Karpas-422 (cell line): Measurements from ENCODE around the gene HSF4. TPM values are rescaled to one million over a fixed set of nuclear protein-coding genes. Genes with fewer than 3 reads are reported as not detected.

ENCODE experiments used
- DNase-seq: peaks from one replicate; pipeline ENCODE4 v3.0.0-alpha.2; 2015
- H2AFZ ChIP-seq: fragments of 200-600 bp; sonication (generic); 2 replicates; pipeline ENCODE4 v1.6.1; 2014; ENCODE audit warnings: antibody characterized with exemption, low read length, mixed read lengths
- H3K27ac ChIP-seq: fragments of 200-600 bp; sonication (generic); 2 replicates; pipeline ENCODE4 v1.5.1; 2014; ENCODE audit warnings: mild to moderate bottlenecking, low read length, moderate library complexity
- H3K27me3 ChIP-seq: fragments of 200-600 bp; sonication (generic); 2 replicates; pipeline ENCODE4 v1.6.1; 2014; ENCODE audit warnings: low read length, mixed read lengths
- H3K36me3 ChIP-seq: fragments of 200-600 bp; sonication (generic); 2 replicates; pipeline ENCODE4 v1.6.1; 2014; ENCODE audit warnings: low read length, mixed read lengths; ENCODE audit not compliant: insufficient read depth
- H3K4me1 ChIP-seq: fragments of 200-600 bp; sonication (generic); 2 replicates; pipeline ENCODE4 v1.6.1; 2014; ENCODE audit warnings: mild to moderate bottlenecking, low read length, mixed read lengths
- H3K4me2 ChIP-seq: fragments of 200-600 bp; sonication (generic); 2 replicates; pipeline ENCODE4 v1.6.1; 2014; ENCODE audit warnings: low read length, low read depth, mild to moderate bottlenecking; ENCODE audit not compliant: poor library complexity, severe bottlenecking
- H3K4me3 ChIP-seq: fragments of 200-600 bp; sonication (generic); 2 replicates; pipeline ENCODE4 v1.5.1; 2014; ENCODE audit warnings: mild to moderate bottlenecking, antibody characterized with exemption, low read length, mixed read lengths
- H3K79me2 ChIP-seq: fragments of 200-600 bp; sonication (generic); 2 replicates; pipeline ENCODE4 v1.6.1; 2014; ENCODE audit warnings: mild to moderate bottlenecking, low read length, mixed read lengths
- H3K9ac ChIP-seq: fragments of 200-600 bp; sonication (generic); 2 replicates; pipeline ENCODE4 v1.6.0; 2014; ENCODE audit warnings: low read length
- H3K9me2 ChIP-seq: fragments of 200-600 bp; sonication (generic), shearing (Covaris generic); replicated peaks from 2 replicates; pipeline ENCODE4 v1.6.0; 2014; ENCODE audit warnings: mild to moderate bottlenecking, low read length, moderate library complexity; ENCODE audit not compliant: insufficient read depth
- H3K9me3 ChIP-seq: fragments of 300-700, 200-600 bp; sonication (generic); 2 replicates; pipeline ENCODE4 v1.6.1; 2014; ENCODE audit warnings: low read length, mixed read lengths
- H4K20me1 ChIP-seq: fragments of 200-600 bp; sonication (generic); 2 replicates; pipeline ENCODE4 v1.6.1; 2014; ENCODE audit warnings: mild to moderate bottlenecking, antibody characterized with exemption, low read length, low read depth; ENCODE audit not compliant: insufficient read depth
- total RNA-seq: library from RNA; depleted of rRNA; stranded (reverse); fragments of >200 nt; shearing (Covaris generic); gene quantifications from 2 replicates; pipeline ENCODE4 v1.2.3, GENCODE V29; 2014; ENCODE audit warnings: low replicate concordance

HSF4 gene
- total RNA-seq, 1 experiment from 2014 or later: 12.4 TPM

DNA sequence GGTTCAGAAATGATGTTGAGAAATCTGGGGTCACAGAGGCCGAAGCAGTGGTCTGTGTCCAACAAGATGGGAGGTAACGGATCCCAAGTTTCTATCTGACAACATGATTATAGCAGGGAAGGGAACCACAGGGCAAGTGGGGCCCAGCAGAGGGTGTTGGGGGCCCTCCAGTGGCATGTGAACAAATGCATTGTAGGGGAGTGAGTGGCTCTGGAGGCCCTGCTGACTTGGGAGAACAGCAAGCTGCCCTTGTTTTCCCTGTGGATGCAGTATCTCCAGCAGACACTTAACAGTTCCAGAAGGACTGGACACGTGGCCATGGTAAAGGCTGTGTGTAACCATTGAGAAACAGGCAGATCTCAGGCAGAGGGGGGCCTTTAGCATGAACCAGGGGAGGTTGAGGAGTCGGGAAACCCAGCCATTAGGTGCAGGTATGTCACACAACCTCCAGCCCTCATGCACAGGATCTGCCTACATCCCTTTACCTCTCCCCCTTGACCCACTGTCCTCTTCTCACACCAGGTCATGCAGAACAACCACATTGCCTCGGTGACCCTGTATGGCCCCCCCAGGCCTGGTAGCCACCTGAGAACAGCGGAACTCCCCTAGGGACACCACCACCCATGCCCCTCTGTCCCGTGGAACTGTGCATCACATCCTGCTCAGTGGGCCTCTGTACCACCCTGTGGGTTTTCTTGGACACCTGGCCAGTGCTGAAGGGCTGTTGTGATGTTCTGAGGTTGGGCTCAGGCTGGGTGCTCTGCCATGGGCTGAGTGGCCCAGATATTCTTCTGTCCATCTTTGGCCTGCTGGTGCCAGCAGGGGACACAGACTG lies 17.8 kb upstream of the HSF4 start:
- H3K9ac ChIP-seq: no peak overlapping the region
- H3K4me2 ChIP-seq: no peak overlapping the region
- no peak overlapping the region for H2AFZ ChIP-seq
- H3K4me1 ChIP-seq: no peaks in the 10 kb centered on the region
- no peaks in the 10 kb centered on the region; the same call in none of the 2 replicates for H3K36me3 ChIP-seq
- no peak overlapping the region for H3K27ac ChIP-seq
- H4K20me1 ChIP-seq: no peaks in the 10 kb centered on the region
- no peak for DNase-seq
- no peaks in the 10 kb centered on the region for H3K27me3 ChIP-seq
- H3K9me2 ChIP-seq: no peaks in the 10 kb centered on the region
- H3K9me3 ChIP-seq: no peaks in the 10 kb centered on the region
- H3K79me2 ChIP-seq: no peaks in the 10 kb centered on the region
- no peak overlapping the region for H3K4me3 ChIP-seq

DNA sequence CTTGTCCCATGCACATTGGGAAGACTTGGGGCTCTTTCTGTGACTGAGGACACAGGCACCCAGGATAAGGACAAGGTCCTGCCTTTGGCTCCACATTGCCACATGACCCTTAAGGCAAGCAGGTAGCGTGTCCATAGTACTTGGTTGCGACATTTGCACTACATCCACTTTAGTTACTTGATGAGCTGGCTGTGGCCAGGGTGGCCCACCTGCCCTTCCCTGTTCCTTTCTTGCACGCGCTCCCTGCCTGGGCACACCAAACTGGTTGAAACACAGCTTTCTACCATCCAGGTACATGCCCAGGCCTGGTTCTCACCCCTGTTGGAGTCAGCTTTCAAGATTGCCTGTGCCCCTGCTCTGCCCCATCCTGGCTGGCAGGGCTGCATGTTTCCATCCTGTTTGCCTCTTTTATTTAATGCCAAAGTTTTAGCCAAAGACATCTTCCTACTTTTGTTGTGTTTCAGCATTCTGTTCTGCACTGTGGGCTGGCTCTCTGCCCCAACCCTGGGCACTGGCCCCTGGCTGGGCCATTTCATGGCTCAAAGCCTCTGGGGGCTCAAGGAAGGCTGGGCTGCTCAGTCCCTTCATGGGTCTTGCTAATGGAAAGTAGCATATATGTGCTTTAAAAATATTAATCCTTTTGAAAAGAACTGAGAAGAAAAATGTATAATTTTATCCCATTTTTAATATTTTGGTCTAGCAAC lies 17.0 kb upstream of the HSF4 start:
- Histone ChIP-seq H3K9me2 (no peaks in the 10 kb centered on the region), H3K36me3 (no peaks in the 10 kb centered on the region; the same call in 1 of the 2 replicates), H3K4me1 (no peaks in the 10 kb centered on the region), H3K4me3 (no peak overlapping the region), H4K20me1 (no peaks in the 10 kb centered on the region), H3K9me3 (no peaks in the 10 kb centered on the region), H3K4me2 (no peak overlapping the region), H3K79me2 (no peaks in the 10 kb centered on the region), H3K27me3 (no peaks in the 10 kb centered on the region), H3K27ac (no peak overlapping the region), H2AFZ (no peak overlapping the region), H3K9ac (no peak overlapping the region)
- DNase-seq: no peak

DNA sequence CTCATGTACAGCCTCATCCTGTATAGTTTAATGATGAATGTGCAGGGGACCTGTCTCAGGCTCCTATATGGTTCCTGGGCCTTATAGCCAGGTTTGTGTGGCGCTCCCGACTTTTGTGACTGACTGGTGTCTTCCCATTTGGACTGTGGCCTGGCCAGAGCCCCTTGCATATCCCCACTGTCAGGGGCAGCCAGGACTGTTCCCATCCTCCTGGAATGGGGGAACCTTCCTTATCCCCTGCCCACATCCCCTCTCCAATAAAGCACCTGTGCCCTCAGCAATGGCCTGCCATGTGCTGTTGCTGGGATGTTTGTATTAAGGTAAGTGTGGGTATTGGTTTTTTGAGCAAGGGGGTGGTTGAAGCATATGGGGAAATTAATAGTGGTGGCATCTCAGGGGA lies 16.3 kb upstream of the HSF4 start:
- no peaks in the 10 kb centered on the region for H3K27me3 ChIP-seq
- H3K4me2 ChIP-seq: no peak overlapping the region
- H3K4me3 ChIP-seq: no peak overlapping the region
- H3K9me2 ChIP-seq: no peaks in the 10 kb centered on the region
- H4K20me1 ChIP-seq: no peaks in the 10 kb centered on the region
- no peaks in the 10 kb centered on the region for H3K79me2 ChIP-seq
- DNase-seq: no peak
- no peak overlapping the region for H2AFZ ChIP-seq
- no peak overlapping the region for H3K9ac ChIP-seq
- no peaks in the 10 kb centered on the region; the same call in 1 of the 2 replicates for H3K36me3 ChIP-seq
- no peaks in the 10 kb centered on the region for H3K9me3 ChIP-seq
- H3K27ac ChIP-seq: no peak overlapping the region
- no peaks in the 10 kb centered on the region for H3K4me1 ChIP-seq

DNA sequence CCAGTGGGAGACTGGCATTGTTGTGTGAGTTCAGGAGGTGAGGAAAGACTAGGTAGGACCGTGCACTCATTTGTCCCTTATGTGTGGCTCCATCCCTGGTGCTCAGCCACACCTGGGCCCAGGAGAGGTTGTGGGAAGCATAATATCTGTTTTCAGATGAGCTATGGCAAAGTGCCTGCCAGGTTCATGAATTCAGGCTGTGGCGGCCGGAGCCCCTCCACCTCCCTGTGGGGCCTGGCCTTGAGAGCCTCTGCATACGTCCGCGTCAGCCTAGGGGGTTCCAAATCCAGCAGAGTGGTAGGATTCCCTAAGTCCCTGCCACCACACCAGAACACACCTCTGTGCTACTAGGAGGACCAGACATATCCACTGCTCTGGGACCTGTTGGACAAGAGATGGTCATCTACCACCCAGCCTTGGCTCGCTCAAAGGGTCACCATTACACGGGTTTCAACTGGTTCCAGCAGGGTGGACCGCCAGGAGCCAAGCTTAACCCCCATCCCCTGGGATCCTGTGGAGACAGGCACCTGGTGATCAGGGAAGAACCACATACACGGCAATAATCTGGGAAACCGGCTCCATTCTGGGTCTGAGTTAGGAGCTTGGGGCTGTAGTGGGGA lies 15.8 kb upstream of the HSF4 start:
- H2AFZ ChIP-seq: no peak overlapping the region

DNA sequence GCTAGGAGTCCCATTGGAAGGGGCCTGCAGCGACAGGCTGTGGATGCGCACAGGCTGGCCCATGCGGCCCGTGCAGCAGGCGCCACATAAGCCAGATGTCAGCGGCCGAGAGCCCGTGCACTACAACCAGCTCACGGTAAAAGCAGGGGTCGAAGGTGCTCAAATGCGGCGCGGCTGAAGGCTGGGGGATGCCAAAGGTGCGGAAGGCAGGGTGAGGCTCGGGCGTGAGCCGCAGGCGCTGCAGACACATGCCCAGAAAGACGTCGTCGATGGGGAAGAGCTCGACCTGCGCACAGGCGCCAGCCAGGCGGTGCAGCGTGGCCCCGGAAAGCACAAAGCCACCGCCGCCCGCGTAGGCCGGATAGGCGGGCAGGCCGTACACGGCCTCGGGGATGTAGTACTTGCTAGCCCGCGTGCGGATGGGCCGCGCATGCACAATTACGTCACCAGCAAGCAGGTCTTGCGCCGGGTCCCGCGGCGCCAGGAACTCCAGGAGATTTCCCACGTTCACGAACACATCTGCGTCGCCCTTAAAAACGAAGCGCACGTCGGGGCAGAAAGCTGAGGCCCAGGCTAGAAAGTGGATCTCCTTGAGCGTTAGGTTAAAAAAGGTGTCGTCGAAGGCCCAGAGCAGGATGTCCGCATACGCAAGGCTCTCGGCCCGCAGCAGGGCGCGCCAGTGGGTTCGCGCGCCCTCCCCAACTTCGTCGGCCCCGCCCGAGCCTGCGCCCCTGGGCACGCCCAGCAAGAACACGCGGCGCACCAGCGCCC lies 15.1 kb upstream of the HSF4 start:
- Histone ChIP-seq H3K79me2 (no peaks in the 10 kb centered on the region), H3K4me2 (no peak overlapping the region), H3K27me3 (no peaks in the 10 kb centered on the region), H4K20me1 (peaks cover 6% of the 10 kb centered on the region; the same call in 1 of the 2 replicates), H3K36me3 (no peaks in the 10 kb centered on the region; the same call in 1 of the 2 replicates), H3K4me1 (no peaks in the 10 kb centered on the region), H3K27ac (no peak overlapping the region), H3K4me3 (no peak overlapping the region), H3K9me2 (no peaks in the 10 kb centered on the region), H3K9me3 (no peaks in the 10 kb centered on the region), H2AFZ (no peak overlapping the region), H3K9ac (no peak overlapping the region)
- no peak for DNase-seq

More for the DNA sequence above, 15.8 kb upstream of the HSF4 start:
- Histone ChIP-seq H3K36me3 (no peaks in the 10 kb centered on the region; the same call in 1 of the 2 replicates), H3K9me3 (no peaks in the 10 kb centered on the region), H4K20me1 (no peaks in the 10 kb centered on the region), H3K4me2 (no peak overlapping the region), H3K4me3 (no peak overlapping the region), H3K79me2 (no peaks in the 10 kb centered on the region), H3K9ac (no peak overlapping the region), H3K27me3 (no peaks in the 10 kb centered on the region), H3K9me2 (no peaks in the 10 kb centered on the region), H3K27ac (no peak overlapping the region), H3K4me1 (no peaks in the 10 kb centered on the region)
- no peak for DNase-seq

DNA sequence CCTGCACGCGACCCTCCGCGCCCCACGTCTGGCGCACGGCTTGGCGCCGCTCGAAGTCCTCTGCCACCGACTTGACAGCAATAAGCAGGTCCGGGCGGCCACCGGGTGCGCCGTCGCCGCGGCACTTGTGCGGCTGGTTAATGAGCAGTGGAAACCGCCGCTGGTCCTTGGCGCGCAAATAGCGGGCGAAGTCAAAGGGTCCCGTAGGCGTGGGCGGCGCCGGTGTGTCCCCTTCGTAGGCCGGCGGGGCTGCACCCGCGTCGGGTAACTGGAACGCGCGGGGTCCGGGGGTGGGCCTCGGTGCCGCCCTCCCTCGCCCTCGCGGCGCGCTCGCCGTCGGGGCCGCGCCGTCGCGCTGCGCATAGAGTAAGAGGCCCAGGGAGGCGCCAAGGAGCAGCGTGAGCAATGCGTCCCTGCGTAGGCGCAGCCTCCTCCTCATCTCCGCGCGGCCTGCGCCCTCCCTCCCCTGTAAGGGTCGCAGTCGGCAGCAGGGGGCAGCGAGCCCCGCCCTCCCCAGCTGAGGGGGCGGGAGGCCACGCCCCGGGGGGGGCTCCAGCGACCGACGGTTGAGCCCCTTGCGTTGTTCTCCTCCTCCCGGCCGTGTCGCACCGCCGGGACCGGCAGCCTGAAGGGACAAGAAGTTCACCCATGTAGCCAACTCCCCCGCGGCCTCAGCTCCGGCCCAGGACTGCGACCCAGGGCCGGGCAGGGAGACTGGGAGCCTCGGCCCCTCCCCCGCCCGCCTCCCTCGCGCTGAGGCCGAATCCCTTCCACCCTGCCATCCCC lies 14.3 kb upstream of the HSF4 start:
- no peak overlapping the region for H2AFZ ChIP-seq

DNA sequence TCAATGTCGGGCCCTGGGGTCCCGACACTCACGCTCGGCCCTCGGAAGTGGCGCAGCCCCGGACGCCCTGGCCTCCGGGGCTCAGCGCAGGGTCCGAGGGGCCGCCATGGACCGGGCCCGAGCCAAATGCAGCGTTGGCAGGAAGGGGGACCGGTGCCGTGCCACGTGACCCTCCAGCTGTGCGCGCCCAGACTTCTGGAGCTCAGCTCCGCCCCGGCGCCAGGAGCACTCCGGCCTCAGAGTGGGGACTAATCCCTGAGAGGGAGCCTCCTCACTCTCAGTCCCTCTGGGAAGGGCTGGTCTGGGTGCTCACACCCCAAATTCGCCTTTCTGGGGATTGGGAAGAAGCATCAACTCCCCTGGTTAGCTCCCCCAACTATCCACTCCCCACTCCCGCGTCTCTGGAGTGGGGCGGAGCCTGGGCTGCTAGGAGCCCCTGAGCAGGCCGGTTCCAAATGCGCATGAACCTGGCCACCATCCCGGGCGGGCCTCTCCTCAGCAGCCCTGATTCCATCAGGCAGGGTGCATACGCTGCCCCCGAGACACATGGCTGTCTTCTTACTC lies 13.6 kb upstream of the HSF4 start, which contains the start of gene B3GNT9:
Gene B3GNT9, minus strand, starts transcription at position 166 of the 564 bp plus-strand sequence. CDS start 513 bp downstream, outside the sequence.
- Histone ChIP-seq H3K36me3 (no peaks in the 10 kb centered on the region; the same call in 1 of the 2 replicates), H3K9me2 (no peaks in the 10 kb centered on the region), H3K9ac (no peak within 1 kb of the TSS), H2AFZ (no peak within 1 kb of the TSS), H3K9me3 (no peaks in the 10 kb centered on the region), H3K27ac (no peak within 1 kb of the TSS), H3K4me1 (peaks cover 7% of the 10 kb centered on the region), H3K4me3 (no peak within 1 kb of the TSS), H3K27me3 (no peaks in the 10 kb centered on the region), H4K20me1 (peaks cover 19% of the 10 kb centered on the region; the same call in 1 of the 2 replicates), H3K4me2 (no peak within 1 kb of the TSS), H3K79me2 (no peaks in the 10 kb centered on the region)
- DNase-seq: no peak

More for the DNA sequence above, 14.3 kb upstream of the HSF4 start:
- Histone ChIP-seq H3K9me2 (no peaks in the 10 kb centered on the region), H3K36me3 (no peaks in the 10 kb centered on the region; the same call in 1 of the 2 replicates), H3K79me2 (no peaks in the 10 kb centered on the region), H3K9me3 (no peaks in the 10 kb centered on the region), H3K4me3 (no peak overlapping the region), H3K27ac (no peak overlapping the region), H4K20me1 (peaks cover 13% of the 10 kb centered on the region; the same call in 1 of the 2 replicates), H3K4me2 (no peak overlapping the region), H3K27me3 (no peaks in the 10 kb centered on the region), H3K4me1 (peaks cover 3% of the 10 kb centered on the region), H3K9ac (no peak overlapping the region)
- no peak for DNase-seq
